H9 (cell line): ENCODE results near the gene DTD1. TPM values are rescaled to one million over a fixed set of nuclear protein-coding genes. Genes with fewer than 3 reads are reported as not detected.

Source experiments
- DNase-seq: peaks from one replicate; pipeline ENCODE4 v3.0.0-alpha.2; 2017
- H2AFZ ChIP-seq: one replicate; pipeline ENCODE4 v1.6.1; 2013; ENCODE audit warnings: mild to moderate bottlenecking, low read length, control low read depth, moderate library complexity
- H2AK5ac ChIP-seq: 2 replicates; pipeline ENCODE4 v1.6.1; 2013; ENCODE audit warnings: low read length, control low read depth, mixed read lengths; ENCODE audit not compliant: insufficient read length
- H2BK120ac ChIP-seq: one replicate; pipeline ENCODE4 v1.6.1; 2013; ENCODE audit warnings: low read depth, mild to moderate bottlenecking, low read length, control low read depth, inconsistent platforms; ENCODE audit not compliant: poor library complexity, severe bottlenecking
- H2BK12ac ChIP-seq: 2 replicates; pipeline ENCODE4 v1.6.1; 2013; ENCODE audit warnings: low read length, control low read depth, mixed read lengths, low read depth; ENCODE audit not compliant: insufficient read length
- H2BK15ac ChIP-seq: 2 replicates; pipeline ENCODE4 v1.6.1; 2013; ENCODE audit warnings: low read depth, low read length, control low read depth
- H2BK20ac ChIP-seq: one replicate; pipeline ENCODE4 v1.6.1; 2013; ENCODE audit warnings: low read depth, mild to moderate bottlenecking, low read length, control low read depth, inconsistent platforms; ENCODE audit not compliant: poor library complexity, severe bottlenecking
- H2BK5ac ChIP-seq: 2 replicates; pipeline ENCODE4 v1.6.1; 2013; ENCODE audit warnings: low read length, control low read depth, mixed read lengths; ENCODE audit not compliant: insufficient read length
- H3K14ac ChIP-seq: 2 replicates; pipeline ENCODE4 v1.6.1; 2013; ENCODE audit warnings: low read length, control low read depth; ENCODE audit not compliant: insufficient read depth
- H3K18ac ChIP-seq: 2 replicates; pipeline ENCODE4 v1.6.1; 2013; ENCODE audit warnings: low read depth, mild to moderate bottlenecking, mixed read lengths, low read length, control low read depth; ENCODE audit not compliant: insufficient read length
- H3K23ac ChIP-seq: 2 replicates; pipeline ENCODE4 v1.6.1; 2013; ENCODE audit warnings: low read length, control low read depth, mixed read lengths, low read depth; ENCODE audit not compliant: insufficient read length
- H3K23me2 ChIP-seq: 2 replicates; pipeline ENCODE4 v1.6.1; 2013; ENCODE audit warnings: low read depth, mild to moderate bottlenecking, mixed read lengths, low read length, control low read depth; ENCODE audit not compliant: insufficient read length, poor library complexity, severe bottlenecking
- H3K27ac ChIP-seq: 2 replicates; pipeline ENCODE4 v1.5.1; 2013; ENCODE audit warnings: low read length, control low read depth, mixed read lengths, low read depth; ENCODE audit not compliant: insufficient read length
- H3K27me3 ChIP-seq: 2 replicates; pipeline ENCODE4 v1.6.1; 2013; ENCODE audit warnings: low read length, control low read depth, inconsistent platforms; ENCODE audit not compliant: insufficient read depth
- H3K4ac ChIP-seq: 2 replicates; pipeline ENCODE4 v1.6.1; 2013; ENCODE audit warnings: low read depth, mild to moderate bottlenecking, control low read depth, inconsistent platforms, low read length, moderate library complexity
- H3K4me1 ChIP-seq: 2 replicates; pipeline ENCODE4 v1.6.1; 2013; ENCODE audit warnings: low read length, control low read depth, inconsistent platforms; ENCODE audit not compliant: insufficient read depth
- H3K4me2 ChIP-seq: 2 replicates; pipeline ENCODE4 v1.6.1; 2013; ENCODE audit warnings: low read length, control low read depth, mixed read lengths; ENCODE audit not compliant: insufficient read length, insufficient read depth
- H3K56ac ChIP-seq: 2 replicates; pipeline ENCODE4 v1.6.1; 2013; ENCODE audit warnings: low read depth, mild to moderate bottlenecking, mixed read lengths, low read length, control low read depth; ENCODE audit not compliant: insufficient read length
- H3K79me1 ChIP-seq: 2 replicates; pipeline ENCODE4 v1.6.1; 2013; ENCODE audit warnings: low read depth, mild to moderate bottlenecking, moderate library complexity, low read length, control low read depth, inconsistent platforms; ENCODE audit not compliant: insufficient read depth, poor library complexity, severe bottlenecking
- H3K79me2 ChIP-seq: 2 replicates; pipeline ENCODE4 v1.6.1; 2013; ENCODE audit warnings: low read length, control low read depth, inconsistent platforms; ENCODE audit not compliant: insufficient read depth
- H3K9ac ChIP-seq: 2 replicates; pipeline ENCODE4 v1.6.1; 2013; ENCODE audit warnings: low read length, control low read depth, mixed read lengths; ENCODE audit not compliant: insufficient read length; ENCODE audit errors: extremely low read depth
- H3K9me3 ChIP-seq: one replicate; pipeline ENCODE4 v1.6.1; 2013; ENCODE audit warnings: low read depth, low read length, inconsistent platforms; ENCODE audit not compliant: control insufficient read depth
- H3T11ph ChIP-seq: one replicate; pipeline ENCODE4 v1.6.1; 2013; ENCODE audit warnings: mild to moderate bottlenecking, low read length, control low read depth, inconsistent platforms
- H4K20me1 ChIP-seq: one replicate; pipeline ENCODE4 v1.6.1; 2013; ENCODE audit not compliant: control insufficient read depth, insufficient read length, insufficient read depth
- H4K5ac ChIP-seq: 2 replicates; pipeline ENCODE4 v1.6.1; 2013; ENCODE audit warnings: low read depth, mild to moderate bottlenecking, mixed read lengths, low read length, control low read depth; ENCODE audit not compliant: insufficient read length
- H4K8ac ChIP-seq: replicated peaks from 2 replicates; pipeline ENCODE4 v1.6.1; 2013; ENCODE audit warnings: low read length, control low read depth, mixed read lengths, low read depth; ENCODE audit not compliant: insufficient read length
- H4K91ac ChIP-seq: 2 replicates; pipeline ENCODE4 v1.6.1; 2013; ENCODE audit warnings: low read depth, mild to moderate bottlenecking, moderate library complexity, mixed read lengths, low read length, control low read depth; ENCODE audit not compliant: insufficient read length
- H3K27ac Mint-ChIP-seq, 3 experiments: 2 replicates in 2 of 3; 3 replicates in 1 of 3; pipeline ENCODE4 v1.8.0; 2020 to 2021; ENCODE audit warnings: mixed read lengths in 3 of 3, mild to moderate bottlenecking in 1 of 3, moderate library complexity in 1 of 3
- H3K27me3 Mint-ChIP-seq: 2 replicates; pipeline ENCODE4 v1.8.0; 2021; ENCODE audit warnings: low read depth, mild to moderate bottlenecking, moderate library complexity, mixed read lengths
- H3K36me3 Mint-ChIP-seq, 3 experiments: 2 replicates in 2 of 3; 3 replicates in 1 of 3; pipeline ENCODE4 v1.8.0; 2020 to 2021; ENCODE audit warnings: low read depth in 3 of 3, mixed read lengths in 3 of 3; ENCODE audit not compliant: insufficient read depth in 1 of 3
- H3K4me1 Mint-ChIP-seq, 2 experiments: 2 replicates each; pipeline ENCODE4 v1.8.0; 2020; ENCODE audit warnings: mixed read lengths in 2 of 2
- H3K4me3 Mint-ChIP-seq, 2 experiments: 2 replicates in 1 of 2; 3 replicates in 1 of 2; pipeline ENCODE4 v1.8.0; 2020 to 2021; ENCODE audit warnings: mild to moderate bottlenecking in 2 of 2, mixed read lengths in 2 of 2, moderate library complexity in 1 of 2
- H3K9me3 Mint-ChIP-seq, 2 experiments: 2 replicates in 1 of 2; 3 replicates in 1 of 2; pipeline ENCODE4 v1.8.0; 2020; ENCODE audit warnings: mild to moderate bottlenecking in 2 of 2, mixed read lengths in 2 of 2, moderate library complexity in 1 of 2
- WGBS: extraction: QIAGEN DNeasy Blood & Tissue Kit; methylation state at CpG from one replicate; pipeline ENCODE4 v1.1.7; 2013; ENCODE audit warnings: missing lambda C conversion rate, low lambda C conversion rate, mixed read lengths; ENCODE audit not compliant: insufficient read length; ENCODE audit errors: extremely low coverage; 5-methylcytosine and 5-hydroxymethylcytosine counted together
- total RNA-seq: library from RNA; stranded (reverse); gene quantifications from 2 replicates; pipeline ENCODE4 v1.2.1, GENCODE V29; 2021
- TF ChIP-seq, protein P1 (sequence below): fragments of 200-600 bp; sonication (generic); conservative IDR thresholded peaks from 3 replicates; pipeline ENCODE4 v1.8.0; 2021; ENCODE audit warnings: antibody characterized with exemption, mild to moderate bottlenecking

The DTD1 gene
- total RNA-seq, 1 experiment from 2014 or later: 62.0 TPM

DNA sequence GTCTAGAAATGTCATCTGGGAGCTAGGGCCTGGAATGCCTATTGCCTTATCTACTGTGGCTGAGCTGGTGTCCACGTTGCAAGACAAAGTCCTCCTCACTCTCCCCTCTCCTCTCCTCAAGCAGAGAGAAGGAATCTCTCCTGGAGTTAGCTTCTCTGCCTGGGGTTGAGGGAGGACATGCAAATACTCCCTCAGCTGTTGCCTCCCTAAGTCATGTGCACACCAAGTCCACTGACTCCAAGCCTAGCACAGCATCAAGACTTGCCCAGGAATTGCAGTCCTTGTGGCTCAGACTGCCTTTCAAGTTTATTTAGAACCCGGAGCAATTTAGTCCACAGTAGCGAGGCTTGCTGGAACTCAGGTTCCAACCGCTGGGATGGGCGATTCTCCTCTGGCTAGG is 187.8 kb downstream of the DTD1 start:
- no peak overlapping the region for H4K91ac ChIP-seq
- no peaks in the 10 kb centered on the region; a peak in 1 of 5 replicates for H3K9me3 Mint-ChIP-seq
- no peak overlapping the region for H2BK12ac ChIP-seq
- no peak overlapping the region for H2BK20ac ChIP-seq
- H3K79me2 ChIP-seq: no peaks in the 10 kb centered on the region
- H3K14ac ChIP-seq: no peak overlapping the region
- H3K23me2 ChIP-seq: no peaks in the 10 kb centered on the region
- H3K27ac ChIP-seq: no peak overlapping the region
- no peak overlapping the region for H4K5ac ChIP-seq
- H3K4me1 ChIP-seq: no peaks in the 10 kb centered on the region
- H3K4me2 ChIP-seq: no peak overlapping the region
- DNase-seq: no peak
- no peaks in the 10 kb centered on the region for H3K79me1 ChIP-seq
- peaks cover 0 to 3% of the 10 kb centered on the region in 2 experiments; a peak in 1 of 4 replicates for H3K4me1 Mint-ChIP-seq
- no peak overlapping the region for H2BK5ac ChIP-seq
- TF ChIP-seq, protein P1, sequence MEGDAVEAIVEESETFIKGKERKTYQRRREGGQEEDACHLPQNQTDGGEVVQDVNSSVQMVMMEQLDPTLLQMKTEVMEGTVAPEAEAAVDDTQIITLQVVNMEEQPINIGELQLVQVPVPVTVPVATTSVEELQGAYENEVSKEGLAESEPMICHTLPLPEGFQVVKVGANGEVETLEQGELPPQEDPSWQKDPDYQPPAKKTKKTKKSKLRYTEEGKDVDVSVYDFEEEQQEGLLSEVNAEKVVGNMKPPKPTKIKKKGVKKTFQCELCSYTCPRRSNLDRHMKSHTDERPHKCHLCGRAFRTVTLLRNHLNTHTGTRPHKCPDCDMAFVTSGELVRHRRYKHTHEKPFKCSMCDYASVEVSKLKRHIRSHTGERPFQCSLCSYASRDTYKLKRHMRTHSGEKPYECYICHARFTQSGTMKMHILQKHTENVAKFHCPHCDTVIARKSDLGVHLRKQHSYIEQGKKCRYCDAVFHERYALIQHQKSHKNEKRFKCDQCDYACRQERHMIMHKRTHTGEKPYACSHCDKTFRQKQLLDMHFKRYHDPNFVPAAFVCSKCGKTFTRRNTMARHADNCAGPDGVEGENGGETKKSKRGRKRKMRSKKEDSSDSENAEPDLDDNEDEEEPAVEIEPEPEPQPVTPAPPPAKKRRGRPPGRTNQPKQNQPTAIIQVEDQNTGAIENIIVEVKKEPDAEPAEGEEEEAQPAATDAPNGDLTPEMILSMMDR: no peak
- H2BK120ac ChIP-seq: no peak overlapping the region
- H2AFZ ChIP-seq: no peak overlapping the region
- no peaks in the 10 kb centered on the region for H3K36me3 Mint-ChIP-seq
- H3K9me3 ChIP-seq: no peaks in the 10 kb centered on the region
- H3T11ph ChIP-seq: no peak overlapping the region
- H3K4me3 Mint-ChIP-seq: no peak overlapping the region
- H3K23ac ChIP-seq: no peak overlapping the region
- no peak overlapping the region for H3K27ac Mint-ChIP-seq
- no peak overlapping the region for H3K18ac ChIP-seq
- no peak overlapping the region for H2AK5ac ChIP-seq
- no peak overlapping the region for H2BK15ac ChIP-seq
- H4K8ac ChIP-seq: no peak overlapping the region
- WGBS: no CpG with 5 or more reads among the region's 5 CpGs
- H3K4ac ChIP-seq: no peak overlapping the region
- H3K27me3 ChIP-seq: no peaks in the 10 kb centered on the region
- H3K9ac ChIP-seq: no peak overlapping the region
- H4K20me1 ChIP-seq: no peaks in the 10 kb centered on the region
- H3K27me3 Mint-ChIP-seq: peaks cover 3% of the 10 kb centered on the region; the same call in 1 of the 2 replicates
- H3K56ac ChIP-seq: no peak overlapping the region
